GM12878 (cell line): ENCODE measurements around the gene SSR3. TPM values are rescaled to one million over a fixed set of nuclear protein-coding genes. Genes with fewer than 3 reads are reported as not detected.

ENCODE experiments used
- ATAC-seq: fragments of 200-7000 bp; cut with Tn5 transposase; 3 replicates; pipeline ENCODE4 v1.9.1; 2020; ENCODE audit warnings: mild to moderate bottlenecking, moderate library complexity
- BruUV-seq: library from RNA; stranded (reverse); fragments of 400-500 nt; replicated peaks from 2 replicates; lab custom pipeline; 2021; lab: Mats Ljungman, UMichigan
- CTCF ChIA-PET: fragments of 300-600 bp; sonication (Branson Sonifier 250); formaldehyde crosslinking; extraction: SDS; loops from one replicate; lab custom pipeline; 2021; ENCODE audit warnings: inconsistent platforms; lab: Yijun Ruan, JAX
- POLR2A ChIA-PET: fragments of 350-600 bp; formaldehyde crosslinking; extraction: SDS; loops from one replicate; lab custom pipeline; 2021; ENCODE audit warnings: inconsistent platforms; lab: Charles Lee
- RAD21 ChIA-PET: fragments of 300-600 bp; sonication (Branson Sonifier 250); formaldehyde crosslinking; loops from one replicate; lab custom pipeline; 2023; ENCODE audit warnings: antibody characterized with exemption; ENCODE audit not compliant: unreplicated experiment; lab: Charles Lee
- SMC1A ChIA-PET: fragments of 300-600 bp; sonication (Branson Sonifier 250); formaldehyde crosslinking; loops from one replicate; lab custom pipeline; 2023; ENCODE audit not compliant: unreplicated experiment, uncharacterized antibody; lab: Charles Lee
- DNase-seq: peaks from one replicate; pipeline ENCODE4 v3.0.0-alpha.2; 2011; ENCODE audit warnings: low read depth, low spot score
- FAIRE-seq: peaks from 3 replicates; lab custom pipeline; 2011; peaks lifted over from hg19 to GRCh38; lab: Jason Lieb, UNC
- H2AFZ ChIP-seq: 2 replicates; pipeline ENCODE4 v1.6.0; 2011; ENCODE audit warnings: low read depth, low read length, control low read depth; ENCODE audit not compliant: control insufficient read depth
- H3K27ac ChIP-seq: 2 replicates; pipeline ENCODE4 v1.5.1; 2011; ENCODE audit warnings: control low read depth; ENCODE audit not compliant: control insufficient read depth, insufficient read depth
- H3K27me3 ChIP-seq, 2 experiments: replicated peaks in 1 of 2; 2 replicates each; pipeline versions ENCODE4 v1.6.0 to v1.6.1; 2011; ENCODE audit warnings: low read length in 1 of 2; ENCODE audit not compliant: control insufficient read depth in 2 of 2, insufficient read depth in 2 of 2
- H3K36me3 ChIP-seq, 2 experiments: 2 replicates each; pipeline ENCODE4 v1.5.1; 2011; ENCODE audit warnings: low read length in 1 of 2; ENCODE audit not compliant: control insufficient read depth in 2 of 2, insufficient read depth in 2 of 2
- H3K4me1 ChIP-seq: 2 replicates; pipeline ENCODE4 v1.6.1; 2011; ENCODE audit warnings: mild to moderate bottlenecking, low read length, moderate library complexity, mixed read lengths; ENCODE audit not compliant: control insufficient read depth, insufficient read depth
- H3K4me2 ChIP-seq: 2 replicates; pipeline ENCODE4 v1.6.0; 2011; ENCODE audit warnings: control low read depth; ENCODE audit not compliant: control insufficient read depth, insufficient read depth
- H3K4me3 ChIP-seq: fragments of 200-600 bp; sonication (generic); 2 replicates; pipeline ENCODE4 v1.5.1; 2016
- H3K79me2 ChIP-seq: 2 replicates; pipeline ENCODE4 v1.6.0; 2011; ENCODE audit warnings: low read length; ENCODE audit not compliant: control insufficient read depth, insufficient read depth
- H3K9ac ChIP-seq: 2 replicates; pipeline ENCODE4 v1.8.0; 2011; ENCODE audit warnings: low read length, control low read depth, mixed read lengths; ENCODE audit not compliant: control insufficient read depth, insufficient read depth
- H3K9me3 ChIP-seq: replicated peaks from 3 replicates; pipeline ENCODE4 v1.5.1; 2011; ENCODE audit warnings: mild to moderate bottlenecking, low read length; ENCODE audit not compliant: control insufficient read depth, insufficient read depth
- H4K20me1 ChIP-seq: 2 replicates; pipeline ENCODE4 v1.6.0; 2011; ENCODE audit not compliant: control insufficient read depth, insufficient read depth
- BCL3 ChIP-seq: IDR thresholded peaks from 2 replicates; pipeline ENCODE4 v1.6.1; 2011; ENCODE audit warnings: borderline replicate concordance, low read depth, mild to moderate bottlenecking, moderate library complexity, low read length; ENCODE audit not compliant: insufficient read depth, poor library complexity, severe bottlenecking
- JUND ChIP-seq: IDR thresholded peaks from 2 replicates; pipeline ENCODE4 v1.6.1; 2012; ENCODE audit warnings: low read depth, mild to moderate bottlenecking, low read length, improper control_type of control experiment, moderate library complexity
- LARP7 ChIP-seq: fragments of 450-650 bp; IDR thresholded peaks from 2 replicates; pipeline ENCODE4 v1.6.1; 2017; ENCODE audit warnings: mild to moderate bottlenecking
- MYB ChIP-seq: fragments of 150-350 bp; IDR thresholded peaks from 2 replicates; pipeline ENCODE4 v1.6.1; 2014; ENCODE audit warnings: mild to moderate bottlenecking, low read depth, low read length, borderline replicate concordance
- NFXL1 ChIP-seq: fragments of 450-650 bp; IDR thresholded peaks from 2 replicates; pipeline ENCODE4 v1.6.1; 2017; ENCODE audit warnings: antibody characterized with exemption, mild to moderate bottlenecking, borderline replicate concordance
- PML ChIP-seq: IDR thresholded peaks from 2 replicates; pipeline ENCODE4 v1.6.1; 2012; ENCODE audit warnings: low read length, inconsistent platforms
- POU2F2 ChIP-seq: IDR thresholded peaks from 3 replicates; pipeline ENCODE4 v1.6.1; 2011; ENCODE audit warnings: low read depth, mild to moderate bottlenecking, low read length, borderline replicate concordance
- REST ChIP-seq: IDR thresholded peaks from 2 replicates; pipeline ENCODE4 v1.6.1; 2012; ENCODE audit warnings: mild to moderate bottlenecking, low read depth, low read length
- SREBF1 ChIP-seq: IDR thresholded peaks from 2 replicates; pipeline ENCODE4 v1.6.1; 2012; ENCODE audit warnings: mild to moderate bottlenecking, low read length
- STAT3 ChIP-seq: IDR thresholded peaks from 2 replicates; pipeline ENCODE4 v1.6.1; 2011; ENCODE audit warnings: low read depth, low read length, improper control_type of control experiment
- ZNF274 ChIP-seq: IDR thresholded peaks from one replicate; pipeline ENCODE4 v1.8.0; 2011; ENCODE audit not compliant: insufficient read length, insufficient read depth
- WGBS: methylation state at CpG from one replicate; pipeline ENCODE4 v1.1.6; 2016; ENCODE audit warnings: low lambda C conversion rate; ENCODE audit not compliant: insufficient replicate concordance, insufficient coverage; ENCODE audit errors: missing lambda C conversion rate; 5-methylcytosine and 5-hydroxymethylcytosine counted together
- in situ Hi-C: fragments of 300-500 bp; cut with MboI; formaldehyde crosslinking; loops from 9 replicates; pipeline ENCODE4 v1.14.3; 2018; ENCODE audit warnings: mixed read lengths
- intact Hi-C: fragments of 100-400 bp; cut with micrococcal nuclease; formaldehyde crosslinking; loops from one replicate; pipeline ENCODE4 v1.14.2; 2022; ENCODE audit not compliant: unreplicated experiment
- polyA plus RNA-seq, 11 experiments: library from polyadenylated mRNA; depleted of rRNA in 4 of 11; unstranded in 6 of 11; stranded (reverse) in 5 of 11; fragments of >200 nt; fragmentation: Nextera tagmentation in 4 of 11; fragmentation: Illumina TruSeq in 1 of 11; extraction: Ambion mirVana in 4 of 11; extraction: Trizol in 1 of 11; gene quantifications; 1 replicate in 1 of 11; 2 replicates in 10 of 11; pipeline versions ENCODE4 v1.2.1 to v1.2.3, GENCODE V29; 2011 to 2016; ENCODE audit warnings: inconsistent platforms in 2 of 11, missing spikeins in 2 of 11, low read depth in 1 of 11
- total RNA-seq, 4 experiments: library from RNA; depleted of rRNA in 3 of 4; stranded (reverse); fragments of >200 nt in 3 of 4; fragmentation: Illumina TruSeq in 1 of 4; extraction: Trizol in 1 of 4; gene quantifications; 2 replicates each; pipeline versions ENCODE4 v1.2.1 to v1.2.3, GENCODE V29; 2013 to 2021

The SSR3 gene
- total and polyA plus RNA-seq, 10 of the 15 experiments (the other 5 are each of a cell fraction or from before 2014, with no cell fraction given), result 133 to 345 (median 191) TPM

- Histone ChIP-seq H3K9ac (no peak overlapping the region), H3K9me3 (no peaks in the 10 kb centered on the region), H3K36me3 (no peaks in the 10 kb centered on the region), H3K79me2 (no peaks in the 10 kb centered on the region), H4K20me1 (no peaks in the 10 kb centered on the region), H3K4me1 (no peaks in the 10 kb centered on the region)
- intact Hi-C loops (no loop called here), in situ Hi-C loops (no loop called here)
- no TSS peak for BruUV-seq
- RAD21 ChIA-PET, result interaction anchor here (1.1 to 1.3 kb wide), 3 partner anchors 9 to 564 kb away, joined by 3 to 4 read pairs (median 4); no protein-coding TSS in a partner anchor
- CTCF ChIA-PET, result interaction anchor here (1.9 to 2.5 kb wide), 2 partner anchors 9 to 11 kb away, joined by 12 read pairs; no protein-coding TSS in a partner anchor
- FAIRE-seq, result no peak
- POLR2A ChIA-PET, result no interaction called here
- TF ChIP-seq STAT3 (no peak), JUND (no peak), LARP7 (no peak)
- TF ChIP-seq, all 136 proteins: peak for 0
- Histone ChIP-seq H3K27ac (no peak overlapping the region), H3K27me3 (no peaks in the 10 kb centered on the region), H3K4me2 (no peak overlapping the region), H3K4me3 (no peak overlapping the region), H2AFZ (no peak overlapping the region)
- no peak for ATAC-seq
- SMC1A ChIA-PET, result interaction anchor here (0.8 to 1.0 kb wide), 3 partner anchors 10 to 619 kb away, joined by 3 read pairs; no protein-coding TSS in a partner anchor
- DNase-seq, result no peak
These were observed 36.2 kb downstream of the SSR3 start for GRCh38 chr3:156518726-156519125.

GRCh38 chr3:156516961-156517360 is 38.0 kb downstream of the SSR3 start:
- intact Hi-C loops, result no loop called here
- Histone ChIP-seq H3K79me2 (no peaks in the 10 kb centered on the region), H3K27me3 (no peaks in the 10 kb centered on the region), H3K36me3 (no peaks in the 10 kb centered on the region), H3K4me2 (no peak overlapping the region), H3K4me3 (no peak overlapping the region), H2AFZ (no peak overlapping the region), H3K9me3 (no peaks in the 10 kb centered on the region), H3K4me1 (no peaks in the 10 kb centered on the region), H4K20me1 (no peaks in the 10 kb centered on the region), H3K27ac (no peak overlapping the region), H3K9ac (no peak overlapping the region)
- in situ Hi-C loops, result no loop called here
- ChIA-PET SMC1A (interaction anchor here (0.7 to 1.8 kb wide), 10 partner anchors 8 to 565 kb away, joined by 3 to 7 read pairs (median 4); no protein-coding TSS in a partner anchor), RAD21 (interaction anchor here (1.4 kb wide), 1 partner anchor 68 kb away, joined by 3 read pairs; no protein-coding TSS in a partner anchor), CTCF (interaction anchor here (1.6 to 2.5 kb wide), 4 partner anchors 9 to 621 kb away, joined by 4 to 12 read pairs (median 5); no protein-coding TSS in a partner anchor), POLR2A (no interaction called here)
- DNase-seq (no peak), ATAC-seq (no peak), FAIRE-seq (no peak)
- WGBS, result 100% methylated on average over 1 of the region's 1 CpG
- BruUV-seq, result no TSS peak
- no peak for TF ChIP-seq BCL3
- TF ChIP-seq PML, result no peak
- TF ChIP-seq ZNF274, result no peak
- no peak for TF ChIP-seq SREBF1
- no peak for TF ChIP-seq NFXL1
- TF ChIP-seq REST, result no peak
- TF ChIP-seq POU2F2, result no peak
- TF ChIP-seq MYB, result no peak
